Prostate gland (tissue), 2 donors: ENCODE data around the gene CHST11.

Source experiments
- CTCF ChIP-seq, 4 experiments: fragments of 200-600 bp in 2 of 4; fragments of 450-650 bp in 2 of 4; sonication (generic) in 2 of 4; IDR thresholded peaks; 1 replicate in 3 of 4; 2 replicates in 1 of 4; pipeline ENCODE4 v1.5.1; 2016 to 2019; ENCODE audit warnings: antibody characterized with exemption in 4 of 4, mild to moderate bottlenecking in 2 of 4, moderate library complexity in 2 of 4
- POLR2A ChIP-seq: fragments of 450-650 bp; IDR thresholded peaks from one replicate; pipeline ENCODE4 v1.6.1; 2016; ENCODE audit warnings: antibody characterized with exemption, mild to moderate bottlenecking
- POLR2AphosphoS5 ChIP-seq: sonication (generic); formaldehyde crosslinking; IDR thresholded peaks from one replicate; pipeline ENCODE4 v1.6.1; 2017; ENCODE audit warnings: antibody characterized with exemption

DNA sequence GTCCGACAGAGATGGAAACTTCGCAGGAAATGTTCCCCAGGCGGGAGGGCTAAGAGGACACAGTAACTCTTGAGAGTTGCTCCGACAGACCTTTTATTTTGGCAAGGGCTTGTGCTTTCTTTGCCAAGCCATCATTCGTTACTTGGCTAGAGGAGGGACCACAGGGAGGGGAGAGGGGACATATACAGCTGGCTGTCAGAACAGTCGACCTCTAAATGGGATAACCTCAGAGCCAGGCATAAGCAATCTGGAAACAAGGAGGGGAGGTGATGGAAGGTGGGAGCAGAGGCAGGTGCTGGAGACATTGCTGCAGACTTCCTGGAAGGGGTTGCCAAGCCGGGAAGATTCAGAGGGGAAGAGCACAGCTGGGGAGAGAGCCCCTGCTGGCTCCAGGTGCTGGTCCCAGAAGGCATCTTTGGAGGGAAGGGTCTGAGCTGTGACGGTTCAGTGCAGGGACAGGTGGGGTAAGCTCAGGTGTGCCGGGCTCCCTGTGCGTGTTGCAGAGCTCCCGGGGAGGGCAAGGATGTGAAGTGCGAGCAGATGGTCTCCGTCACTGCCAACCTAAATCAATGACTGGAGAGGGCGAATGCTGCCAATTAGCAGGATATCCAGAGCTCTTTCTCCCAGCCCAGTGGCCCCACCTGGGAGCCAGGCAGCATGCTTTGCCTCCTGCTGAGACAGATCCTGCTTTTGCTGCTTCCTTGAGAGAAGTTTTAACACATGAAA lies 50.1 kb downstream of the CHST11 start:
- TF ChIP-seq CTCF (IDR thresholded peaks at IDR 0.05) = no peak
- TF ChIP-seq POLR2A = no peak
- no peak for TF ChIP-seq POLR2AphosphoS5
